Calu3 (cell line): ENCODE data around the gene ARL15. TPM values are rescaled to one million over a fixed set of nuclear protein-coding genes. Genes with fewer than 3 reads are reported as not detected.

Experiments
- BruUV-seq: library from RNA; stranded (reverse); fragments of 400-500 nt; replicated peaks from 2 replicates; lab custom pipeline; 2021; lab: Mats Ljungman, UMichigan
- CTCF ChIA-PET: fragments of 300-600 bp; sonication (Branson Sonifier 250); formaldehyde crosslinking; loops from one replicate; lab custom pipeline; 2022; ENCODE audit warnings: antibody characterized with exemption; lab: Charles Lee
- DNase-seq: peaks from one replicate; pipeline ENCODE4 v3.0.0; 2022
- H3K27ac Mint-ChIP-seq: one replicate; pipeline ENCODE4 v1.8.0; 2022; ENCODE audit warnings: mixed read lengths; ENCODE audit not compliant: unreplicated experiment
- H3K27me3 Mint-ChIP-seq: one replicate; pipeline ENCODE4 v1.8.0; 2022; ENCODE audit warnings: mixed read lengths; ENCODE audit not compliant: unreplicated experiment
- H3K36me3 Mint-ChIP-seq: one replicate; pipeline ENCODE4 v1.8.0; 2022; ENCODE audit warnings: mild to moderate bottlenecking, moderate library complexity, mixed read lengths; ENCODE audit not compliant: insufficient read depth, unreplicated experiment
- H3K4me1 Mint-ChIP-seq: one replicate; pipeline ENCODE4 v1.8.0; 2022; ENCODE audit warnings: mild to moderate bottlenecking, low read depth, mixed read lengths; ENCODE audit not compliant: unreplicated experiment
- H3K4me3 Mint-ChIP-seq: one replicate; pipeline ENCODE4 v1.8.0; 2022; ENCODE audit warnings: mild to moderate bottlenecking, low read depth, moderate library complexity, mixed read lengths; ENCODE audit not compliant: unreplicated experiment
- H3K9me3 Mint-ChIP-seq: one replicate; pipeline ENCODE4 v1.8.0; 2022; ENCODE audit warnings: low read depth, mixed read lengths; ENCODE audit not compliant: unreplicated experiment
- intact Hi-C: fragments of 100-400 bp; cut with micrococcal nuclease; formaldehyde crosslinking; loops from one replicate; pipeline ENCODE4 v1.10.0; 2022; ENCODE audit not compliant: unreplicated experiment
- total RNA-seq: library from RNA; stranded (reverse); gene quantifications from 2 replicates; pipeline ENCODE4 v1.2.3, GENCODE V29; 2022
- TF ChIP-seq, protein P1 (sequence below): fragments of 200-600 bp; IDR thresholded peaks from one replicate; pipeline ENCODE4 v1.8.0; 2022; ENCODE audit warnings: antibody characterized with exemption; ENCODE audit not compliant: unreplicated experiment

Gene ARL15
- total RNA-seq, 1 experiment from 2014 or later = 15.1 TPM

GRCh38 chr5:54186108-54186507 lies 124.3 kb downstream of the ARL15 start:
- H3K27ac Mint-ChIP-seq = no peak overlapping the region
- H3K36me3 Mint-ChIP-seq = no peaks in the 10 kb centered on the region
- H3K9me3 Mint-ChIP-seq = peaks cover 3% of the 10 kb centered on the region
- no peak for DNase-seq
- no TSS peak for BruUV-seq
- no peaks in the 10 kb centered on the region for H3K4me1 Mint-ChIP-seq
- TF ChIP-seq, protein P1, sequence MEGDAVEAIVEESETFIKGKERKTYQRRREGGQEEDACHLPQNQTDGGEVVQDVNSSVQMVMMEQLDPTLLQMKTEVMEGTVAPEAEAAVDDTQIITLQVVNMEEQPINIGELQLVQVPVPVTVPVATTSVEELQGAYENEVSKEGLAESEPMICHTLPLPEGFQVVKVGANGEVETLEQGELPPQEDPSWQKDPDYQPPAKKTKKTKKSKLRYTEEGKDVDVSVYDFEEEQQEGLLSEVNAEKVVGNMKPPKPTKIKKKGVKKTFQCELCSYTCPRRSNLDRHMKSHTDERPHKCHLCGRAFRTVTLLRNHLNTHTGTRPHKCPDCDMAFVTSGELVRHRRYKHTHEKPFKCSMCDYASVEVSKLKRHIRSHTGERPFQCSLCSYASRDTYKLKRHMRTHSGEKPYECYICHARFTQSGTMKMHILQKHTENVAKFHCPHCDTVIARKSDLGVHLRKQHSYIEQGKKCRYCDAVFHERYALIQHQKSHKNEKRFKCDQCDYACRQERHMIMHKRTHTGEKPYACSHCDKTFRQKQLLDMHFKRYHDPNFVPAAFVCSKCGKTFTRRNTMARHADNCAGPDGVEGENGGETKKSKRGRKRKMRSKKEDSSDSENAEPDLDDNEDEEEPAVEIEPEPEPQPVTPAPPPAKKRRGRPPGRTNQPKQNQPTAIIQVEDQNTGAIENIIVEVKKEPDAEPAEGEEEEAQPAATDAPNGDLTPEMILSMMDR = no peak
- intact Hi-C loops = no loop called here
- no peaks in the 10 kb centered on the region for H3K27me3 Mint-ChIP-seq
- no peak overlapping the region for H3K4me3 Mint-ChIP-seq
- CTCF ChIA-PET = no interaction called here

GRCh38 chr5:54184806-54185205 lies 125.6 kb downstream of the ARL15 start:
- DNase-seq = no peak
- Mint-ChIP-seq H3K36me3 (no peaks in the 10 kb centered on the region), H3K9me3 (peaks cover 3% of the 10 kb centered on the region), H3K27me3 (no peaks in the 10 kb centered on the region), H3K27ac (no peak overlapping the region), H3K4me1 (no peaks in the 10 kb centered on the region), H3K4me3 (no peak overlapping the region)
- intact Hi-C loops = no loop called here
- TF ChIP-seq, protein P1 = no peak
- CTCF ChIA-PET = interaction anchor here (0.7 kb wide), 1 partner anchor 11 kb away, joined by 3 read pairs; no protein-coding TSS in a partner anchor
- no TSS peak for BruUV-seq

DNA sequence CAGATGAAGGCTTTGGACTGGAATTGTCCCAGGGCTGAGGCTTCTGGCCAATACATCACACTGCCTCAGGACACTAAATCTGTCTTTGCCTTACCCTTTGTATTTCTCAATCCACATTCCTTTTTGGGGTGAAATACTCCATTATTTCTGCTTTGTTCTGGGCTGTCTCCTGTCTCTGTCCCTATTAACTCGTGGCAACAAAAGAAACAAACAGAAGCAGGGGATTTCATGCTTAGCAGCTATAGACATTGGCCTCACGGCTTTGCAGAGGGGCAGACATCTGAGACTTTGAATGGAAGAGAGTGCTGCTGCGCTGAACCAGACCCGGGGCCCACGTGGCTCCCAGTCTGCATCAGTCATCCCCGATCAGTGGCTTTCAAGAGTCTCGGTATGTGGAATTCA lies 129.7 kb downstream of the ARL15 start:
- H3K36me3 Mint-ChIP-seq = no peaks in the 10 kb centered on the region
- no peak for DNase-seq
- CTCF ChIA-PET = no interaction called here
- no TSS peak for BruUV-seq
- intact Hi-C loops = no loop called here
- H3K4me1 Mint-ChIP-seq = no peaks in the 10 kb centered on the region
- TF ChIP-seq, protein P1 = no peak
- H3K27me3 Mint-ChIP-seq = no peaks in the 10 kb centered on the region
- H3K4me3 Mint-ChIP-seq = no peak overlapping the region
- H3K9me3 Mint-ChIP-seq = peaks cover 5% of the 10 kb centered on the region
- H3K27ac Mint-ChIP-seq = no peak overlapping the region

DNA sequence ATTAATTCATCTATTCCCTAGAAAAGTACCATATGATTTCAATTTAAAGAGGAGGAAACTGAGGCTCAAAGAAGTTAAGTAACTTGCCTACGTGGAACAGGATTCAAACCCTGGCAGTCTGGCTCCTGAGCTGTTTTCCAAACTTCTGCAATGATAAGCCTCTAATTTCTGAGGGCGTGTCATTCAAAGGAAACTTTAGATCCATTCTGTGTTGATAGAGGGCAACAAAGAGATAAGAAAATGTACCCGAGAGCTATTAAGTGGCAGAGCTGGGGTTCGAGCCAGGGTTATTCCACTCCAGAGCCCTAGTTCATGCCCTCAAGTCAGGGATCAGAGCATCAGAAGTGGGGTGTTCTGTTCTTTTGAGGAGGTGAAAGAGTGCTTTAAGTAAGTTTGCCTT lies 131.4 kb downstream of the ARL15 start:
- no peaks in the 10 kb centered on the region for H3K4me1 Mint-ChIP-seq
- H3K36me3 Mint-ChIP-seq = no peaks in the 10 kb centered on the region
- intact Hi-C loops = no loop called here
- peaks cover 5% of the 10 kb centered on the region for H3K9me3 Mint-ChIP-seq
- CTCF ChIA-PET = no interaction called here
- H3K27ac Mint-ChIP-seq = no peak overlapping the region
- TF ChIP-seq, protein P1 = no peak
- no peak overlapping the region for H3K4me3 Mint-ChIP-seq
- no TSS peak for BruUV-seq
- no peak for DNase-seq
- H3K27me3 Mint-ChIP-seq = no peaks in the 10 kb centered on the region
